GM12878 (cell line): ENCODE data around the gene ZBTB32.

ENCODE experiments used
- KDM1A ChIP-seq: fragments of 200-600 bp; sonication (generic); IDR thresholded peaks from 2 replicates; pipeline ENCODE4 v1.6.1; 2016; ENCODE audit warnings: borderline replicate concordance
- MTA2 ChIP-seq: fragments of 450-650 bp; IDR thresholded peaks from 2 replicates; pipeline ENCODE4 v1.6.1; 2016; ENCODE audit warnings: low read depth, mild to moderate bottlenecking, moderate library complexity
- SIN3A ChIP-seq: IDR thresholded peaks from 2 replicates; pipeline ENCODE4 v1.6.1; 2012; ENCODE audit warnings: low read depth, low read length, improper control_type of control experiment
- TF ChIP-seq, protein P1 (sequence below), 3 experiments: IDR thresholded peaks in 2 of 3; conservative IDR thresholded peaks in 1 of 3; 2 replicates each; pipeline ENCODE4 v1.5.1; 2011; ENCODE audit warnings: low read depth in 3 of 3, low read length in 3 of 3, mild to moderate bottlenecking in 3 of 3, control low read depth in 2 of 3, moderate library complexity in 2 of 3, inconsistent platforms in 1 of 3, mixed read lengths in 1 of 3; ENCODE audit not compliant: control insufficient read depth in 2 of 3, insufficient read depth in 1 of 3; ENCODE audit errors: extremely low read depth in 1 of 3

DNA sequence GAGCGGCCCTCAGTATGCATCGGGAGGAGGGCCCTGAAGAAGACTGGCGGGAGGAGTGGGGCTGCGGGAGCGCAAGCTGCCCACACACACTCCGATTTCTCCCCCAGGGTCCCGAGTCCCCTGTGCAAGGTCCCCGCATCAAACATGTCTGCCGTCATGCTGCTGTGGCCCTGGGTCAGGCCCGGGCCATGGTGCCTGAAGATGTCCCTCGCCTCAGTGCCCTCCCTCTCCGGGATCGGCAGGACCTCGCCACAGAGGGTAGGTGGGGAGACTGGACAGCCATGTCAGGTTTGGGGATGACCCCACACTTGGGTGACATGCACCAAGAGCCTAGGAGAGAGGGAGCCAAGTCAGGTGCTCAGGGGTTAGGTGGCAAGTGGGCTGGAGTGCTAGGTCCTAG, 18.1 kb downstream of the ZBTB32 start:
- TF ChIP-seq KDM1A: no peak
- TF ChIP-seq MTA2: no peak
- TF ChIP-seq, protein P1, sequence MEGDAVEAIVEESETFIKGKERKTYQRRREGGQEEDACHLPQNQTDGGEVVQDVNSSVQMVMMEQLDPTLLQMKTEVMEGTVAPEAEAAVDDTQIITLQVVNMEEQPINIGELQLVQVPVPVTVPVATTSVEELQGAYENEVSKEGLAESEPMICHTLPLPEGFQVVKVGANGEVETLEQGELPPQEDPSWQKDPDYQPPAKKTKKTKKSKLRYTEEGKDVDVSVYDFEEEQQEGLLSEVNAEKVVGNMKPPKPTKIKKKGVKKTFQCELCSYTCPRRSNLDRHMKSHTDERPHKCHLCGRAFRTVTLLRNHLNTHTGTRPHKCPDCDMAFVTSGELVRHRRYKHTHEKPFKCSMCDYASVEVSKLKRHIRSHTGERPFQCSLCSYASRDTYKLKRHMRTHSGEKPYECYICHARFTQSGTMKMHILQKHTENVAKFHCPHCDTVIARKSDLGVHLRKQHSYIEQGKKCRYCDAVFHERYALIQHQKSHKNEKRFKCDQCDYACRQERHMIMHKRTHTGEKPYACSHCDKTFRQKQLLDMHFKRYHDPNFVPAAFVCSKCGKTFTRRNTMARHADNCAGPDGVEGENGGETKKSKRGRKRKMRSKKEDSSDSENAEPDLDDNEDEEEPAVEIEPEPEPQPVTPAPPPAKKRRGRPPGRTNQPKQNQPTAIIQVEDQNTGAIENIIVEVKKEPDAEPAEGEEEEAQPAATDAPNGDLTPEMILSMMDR (IDR thresholded peaks at IDR 0.05 in 2 of 3, conservative IDR thresholded peaks at IDR 0.05 in 1 of 3; ENCODE audit: control insufficient read depth in 2 of 3, extremely low read depth in 1 of 3, insufficient read depth in 1 of 3, low read depth in 3 of 3, low read length in 3 of 3): no peak
- TF ChIP-seq SIN3A: no peak
